Central memory CD8-positive, alpha-beta T cell (primary cell): ENCODE results near the gene STAC2.

Experiments used
- ATAC-seq: fragments of 150-1000 bp; cut with Tn5 transposase; replicated peaks from 2 replicates; pipeline ENCODE4 v1.10.0; 2022; ENCODE audit warnings: mild to moderate bottlenecking, moderate FRiP score, moderate number of reproducible peaks; ENCODE audit not compliant: poor library complexity, severe bottlenecking; ENCODE audit errors: extremely low read depth
- DNase-seq, 2 donors: peaks; one replicate each; pipeline ENCODE4 v3.0.0; 2021; ENCODE audit warnings: low spot score in 2 of 2
- H3K27ac Mint-ChIP-seq: one replicate; pipeline ENCODE4 v1.8.0; 2022; ENCODE audit warnings: low read depth, mild to moderate bottlenecking, moderate library complexity, mixed read lengths
- H3K27me3 Mint-ChIP-seq: one replicate; pipeline ENCODE4 v1.8.0; 2022; ENCODE audit warnings: mixed read lengths
- H3K36me3 Mint-ChIP-seq: one replicate; pipeline ENCODE4 v1.8.0; 2022; ENCODE audit warnings: mild to moderate bottlenecking, moderate library complexity, mixed read lengths; ENCODE audit not compliant: insufficient read depth
- H3K4me1 Mint-ChIP-seq: one replicate; pipeline ENCODE4 v1.8.0; 2022; ENCODE audit warnings: mixed read lengths
- H3K4me3 Mint-ChIP-seq: one replicate; pipeline ENCODE4 v1.8.0; 2022; ENCODE audit warnings: mild to moderate bottlenecking, moderate library complexity, mixed read lengths
- H3K9me3 Mint-ChIP-seq: one replicate; pipeline ENCODE4 v1.8.0; 2022; ENCODE audit warnings: mixed read lengths

STAC2 gene

DNA sequence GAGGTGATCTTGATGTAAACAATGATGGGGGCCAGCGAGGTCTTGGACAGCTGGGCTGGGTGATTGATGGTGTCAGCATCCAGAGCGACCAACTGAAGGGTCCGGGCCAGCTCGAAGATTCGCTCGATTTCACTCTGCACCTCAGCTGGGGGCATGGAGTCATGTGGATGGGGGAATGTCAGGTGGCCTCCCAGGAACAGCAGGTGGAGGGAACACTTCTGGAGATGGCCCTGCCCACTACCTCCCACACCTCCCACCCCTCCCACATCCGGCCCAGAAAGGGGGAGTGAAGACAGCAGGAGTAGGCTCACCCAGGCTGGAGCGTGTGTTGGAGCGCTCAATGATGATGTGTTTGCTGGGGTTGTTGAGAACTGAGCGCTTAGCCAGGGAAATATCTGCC lies 42.0 kb downstream of the STAC2 start:
- ATAC-seq (no peak), DNase-seq (no peak)
- no peaks in the 10 kb centered on the region for H3K9me3 Mint-ChIP-seq
- no peak overlapping the region for H3K4me3 Mint-ChIP-seq
- no peaks in the 10 kb centered on the region for H3K4me1 Mint-ChIP-seq
- peak overlapping the region; percentile 41 for H3K27ac Mint-ChIP-seq
- H3K27me3 Mint-ChIP-seq = no peaks in the 10 kb centered on the region
- peaks cover 33% of the 10 kb centered on the region for H3K36me3 Mint-ChIP-seq

- no peaks in the 10 kb centered on the region for H3K9me3 Mint-ChIP-seq
- no peak for ATAC-seq
Measured at GRCh38 chr17:39183045-39183444, 42.7 kb downstream of the STAC2 start.

DNA sequence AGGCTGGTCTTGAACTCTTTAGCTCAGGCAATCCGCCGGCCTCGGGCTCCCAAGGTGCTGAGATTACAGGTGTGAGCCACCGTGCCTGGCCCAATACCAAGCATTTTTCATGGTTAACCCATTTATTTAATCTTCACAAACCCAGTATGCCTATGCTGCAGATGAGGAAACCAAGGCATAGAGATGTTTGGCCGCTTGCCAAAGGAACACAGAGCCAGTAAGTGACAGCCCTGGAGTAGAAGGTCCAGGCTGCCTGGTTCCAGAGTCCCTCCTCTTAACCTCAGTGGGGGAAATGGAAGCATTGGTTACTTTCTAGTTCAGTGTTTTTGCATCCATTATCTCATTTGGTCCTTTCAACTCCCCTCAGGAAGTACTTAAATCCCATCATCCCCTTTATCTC lies 44.4 kb downstream of the STAC2 start:
- no peak for DNase-seq
- Mint-ChIP-seq H3K36me3 (peaks cover 31% of the 10 kb centered on the region), H3K4me3 (no peak overlapping the region), H3K4me1 (no peaks in the 10 kb centered on the region), H3K27me3 (no peaks in the 10 kb centered on the region), H3K9me3 (no peaks in the 10 kb centered on the region), H3K27ac (no peak overlapping the region)
- no peak for ATAC-seq

More at GRCh38 chr17:39183045-39183444, 42.7 kb downstream of the STAC2 start:
- Mint-ChIP-seq H3K4me1 (no peaks in the 10 kb centered on the region), H3K27me3 (no peaks in the 10 kb centered on the region), H3K4me3 (no peak overlapping the region), H3K27ac (no peak overlapping the region), H3K36me3 (peaks cover 30% of the 10 kb centered on the region)
- no peak for DNase-seq

DNA sequence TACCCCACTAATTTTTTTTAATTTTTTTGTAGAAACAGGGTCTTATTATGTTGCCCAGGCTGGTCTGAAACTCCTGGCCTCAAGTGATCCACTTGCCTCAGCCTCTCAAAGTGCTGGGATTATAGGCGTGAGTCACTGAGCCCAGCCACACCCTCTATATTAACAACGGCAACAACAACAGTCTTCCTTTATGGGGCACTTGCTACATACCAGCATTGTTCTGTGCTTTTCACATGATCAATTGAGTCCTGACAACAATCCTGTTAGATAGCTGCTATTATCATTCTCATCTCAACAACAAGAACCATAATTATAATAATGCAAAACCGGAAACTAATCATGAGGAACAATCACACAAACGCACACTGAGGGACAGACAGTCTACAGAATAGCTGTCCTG lies 47.2 kb downstream of the STAC2 start:
- Mint-ChIP-seq H3K27me3 (no peaks in the 10 kb centered on the region), H3K4me3 (no peak overlapping the region), H3K36me3 (peaks cover 21% of the 10 kb centered on the region), H3K9me3 (no peaks in the 10 kb centered on the region), H3K27ac (no peak overlapping the region), H3K4me1 (peaks cover 6% of the 10 kb centered on the region)
- ATAC-seq (no peak), DNase-seq (no peak)

DNA sequence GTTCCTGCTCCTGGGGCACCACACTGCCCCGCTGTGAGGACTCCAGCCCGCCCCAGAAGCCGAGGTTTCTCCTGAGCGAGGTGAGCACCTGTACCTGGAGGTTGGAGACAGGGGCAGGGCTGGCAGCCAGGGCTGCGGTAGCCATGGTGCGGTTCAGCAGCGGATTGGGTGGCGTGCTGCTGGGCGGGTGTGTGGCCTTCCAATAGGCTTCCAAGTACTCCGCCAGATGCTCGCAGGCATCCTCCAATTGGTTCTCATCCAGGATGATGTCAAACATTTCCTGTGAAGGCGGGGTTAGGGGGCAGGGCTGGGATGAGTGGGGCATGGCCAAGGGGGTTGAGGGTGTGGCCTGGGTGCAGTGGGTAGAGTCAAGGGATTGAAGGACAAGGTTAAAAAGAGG lies 48.5 kb downstream of the STAC2 start:
- no peak overlapping the region for H3K27ac Mint-ChIP-seq
- no peak overlapping the region for H3K4me3 Mint-ChIP-seq
- no peak for DNase-seq
- H3K36me3 Mint-ChIP-seq = peaks cover 17% of the 10 kb centered on the region
- peaks cover 8% of the 10 kb centered on the region for H3K4me1 Mint-ChIP-seq
- no peak for ATAC-seq
- no peaks in the 10 kb centered on the region for H3K9me3 Mint-ChIP-seq
- no peaks in the 10 kb centered on the region for H3K27me3 Mint-ChIP-seq

DNA sequence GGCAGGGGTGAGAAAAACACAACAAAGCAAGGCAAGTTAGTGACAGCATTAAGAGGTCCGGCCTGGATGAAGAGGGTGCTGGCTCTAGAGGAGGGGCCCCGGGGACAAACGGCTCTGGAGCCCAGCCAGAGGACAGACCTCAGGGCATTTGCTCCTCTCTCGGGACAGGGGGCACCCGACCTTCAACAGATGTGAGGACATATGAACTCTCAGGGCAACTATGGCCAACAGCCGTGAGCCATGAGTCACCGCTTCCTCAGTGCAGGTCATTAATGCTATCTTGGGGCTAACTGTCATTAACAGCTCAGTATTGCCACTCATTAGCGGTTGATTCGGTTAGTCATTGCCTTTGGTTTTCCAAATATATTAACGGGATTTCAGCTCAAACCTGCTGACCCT lies 50.1 kb downstream of the STAC2 start:
- ATAC-seq (no peak), DNase-seq (no peak)
- H3K9me3 Mint-ChIP-seq = no peaks in the 10 kb centered on the region
- no peaks in the 10 kb centered on the region for H3K27me3 Mint-ChIP-seq
- H3K36me3 Mint-ChIP-seq = peaks cover 12% of the 10 kb centered on the region
- peaks cover 13% of the 10 kb centered on the region for H3K4me1 Mint-ChIP-seq
- no peak overlapping the region for H3K4me3 Mint-ChIP-seq
- no peak overlapping the region for H3K27ac Mint-ChIP-seq

- no peaks in the 10 kb centered on the region for H3K27me3 Mint-ChIP-seq
- DNase-seq (peak; percentile 61 to 71), ATAC-seq (peak; percentile 77)
- H3K4me3 Mint-ChIP-seq = no peak overlapping the region
- peaks cover 12% of the 10 kb centered on the region for H3K36me3 Mint-ChIP-seq
- no peak overlapping the region for H3K27ac Mint-ChIP-seq
- no peaks in the 10 kb centered on the region for H3K9me3 Mint-ChIP-seq
- peaks cover 13% of the 10 kb centered on the region for H3K4me1 Mint-ChIP-seq
Measured at GRCh38 chr17:39174920-39175694, 50.6 kb downstream of the STAC2 start.

DNA sequence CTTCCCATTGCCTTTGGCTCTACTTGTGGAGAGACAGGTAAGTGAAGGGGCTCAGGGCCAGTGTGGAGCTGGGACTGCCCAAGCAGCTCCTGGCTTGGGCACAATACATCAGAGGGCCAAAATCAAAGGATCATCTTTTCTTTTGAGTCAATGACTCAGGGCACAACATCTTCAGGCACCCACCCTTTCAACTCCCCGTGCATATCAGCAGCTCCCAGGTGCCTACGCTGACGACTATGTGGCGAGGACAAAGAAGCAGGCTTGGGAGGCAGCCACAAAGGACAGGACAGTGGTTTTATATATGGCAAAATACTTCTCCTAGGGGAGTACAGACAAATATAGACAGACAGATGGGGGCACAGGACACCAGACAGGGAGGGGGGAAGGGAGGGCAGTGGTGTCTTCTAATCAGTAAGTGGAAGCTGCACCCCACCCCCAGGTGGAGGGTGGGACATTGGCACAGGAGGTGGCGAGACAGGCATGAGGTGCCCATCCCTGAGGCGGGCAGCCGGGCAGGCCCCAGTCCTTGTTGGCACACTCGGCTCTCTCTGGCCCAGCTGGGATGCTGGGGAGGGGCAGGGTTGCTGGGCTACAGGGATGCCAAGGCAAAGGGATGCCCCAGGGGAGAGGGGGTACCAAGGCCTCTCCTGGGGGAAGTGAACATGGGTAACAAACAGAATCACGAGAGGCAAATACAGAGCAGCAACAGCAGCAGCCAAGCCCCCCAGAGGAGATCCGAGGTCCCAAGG lies 52.0 kb downstream of the STAC2 start:
- no peak for ATAC-seq
- no peak overlapping the region for H3K27ac Mint-ChIP-seq
- H3K4me3 Mint-ChIP-seq = no peak overlapping the region
- DNase-seq = no peak
- peaks cover 8% of the 10 kb centered on the region for H3K36me3 Mint-ChIP-seq
- no peaks in the 10 kb centered on the region for H3K27me3 Mint-ChIP-seq
- H3K4me1 Mint-ChIP-seq = peaks cover 13% of the 10 kb centered on the region
- H3K9me3 Mint-ChIP-seq = no peaks in the 10 kb centered on the region

- H3K27ac Mint-ChIP-seq = peak overlapping the region; percentile 41
- no peak overlapping the region for H3K4me3 Mint-ChIP-seq
- ATAC-seq = no peak
Measured at GRCh38 chr17:39173080-39173479, 52.7 kb downstream of the STAC2 start.

GRCh38 chr17:39171933-39172332 lies 53.8 kb downstream of the STAC2 start:
- Mint-ChIP-seq H3K9me3 (no peaks in the 10 kb centered on the region), H3K4me1 (peaks cover 23% of the 10 kb centered on the region), H3K27ac (no peak overlapping the region), H3K27me3 (no peaks in the 10 kb centered on the region), H3K36me3 (peaks cover 5% of the 10 kb centered on the region), H3K4me3 (no peak overlapping the region)
- ATAC-seq (no peak), DNase-seq (no peak)

More at GRCh38 chr17:39173080-39173479, 52.7 kb downstream of the STAC2 start:
- Mint-ChIP-seq H3K9me3 (no peaks in the 10 kb centered on the region), H3K27me3 (no peaks in the 10 kb centered on the region), H3K4me1 (peaks cover 13% of the 10 kb centered on the region), H3K36me3 (peaks cover 8% of the 10 kb centered on the region)
- no peak for DNase-seq

- Mint-ChIP-seq H3K36me3 (no peaks in the 10 kb centered on the region), H3K27me3 (no peaks in the 10 kb centered on the region), H3K27ac (no peak overlapping the region), H3K4me1 (peaks cover 28% of the 10 kb centered on the region), H3K9me3 (no peaks in the 10 kb centered on the region), H3K4me3 (no peak overlapping the region)
- no peak for ATAC-seq
- DNase-seq = no peak
Measured at GRCh38 chr17:39170558-39170957, 55.2 kb downstream of the STAC2 start.

DNA sequence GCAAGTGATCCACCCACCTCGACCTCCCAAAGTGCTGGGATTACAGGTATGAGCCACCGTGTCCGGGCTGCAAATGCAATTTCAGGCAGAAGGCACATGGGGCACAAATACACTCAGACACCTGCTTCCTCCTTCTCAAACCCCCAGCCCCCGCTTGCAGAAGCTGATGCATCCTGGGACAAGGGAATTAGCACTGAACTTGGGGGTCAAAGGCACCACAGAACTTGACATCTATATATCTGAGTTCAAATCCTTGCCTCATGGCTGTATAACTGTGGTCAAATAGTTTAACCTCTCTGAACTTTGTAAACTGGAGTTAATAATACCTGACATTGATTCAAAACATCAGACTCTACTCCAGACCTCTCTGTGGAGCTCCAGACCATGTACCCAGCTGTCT lies 55.6 kb downstream of the STAC2 start:
- Mint-ChIP-seq H3K4me3 (no peak overlapping the region), H3K27me3 (no peaks in the 10 kb centered on the region), H3K9me3 (no peaks in the 10 kb centered on the region), H3K4me1 (peaks cover 29% of the 10 kb centered on the region), H3K27ac (no peak overlapping the region), H3K36me3 (no peaks in the 10 kb centered on the region)
- DNase-seq = no peak
- ATAC-seq = no peak

GRCh38 chr17:39169518-39169917 lies 56.2 kb downstream of the STAC2 start:
- peaks cover 29% of the 10 kb centered on the region for H3K4me1 Mint-ChIP-seq
- no peak overlapping the region for H3K27ac Mint-ChIP-seq
- no peak overlapping the region for H3K4me3 Mint-ChIP-seq
- H3K36me3 Mint-ChIP-seq = peaks cover 1% of the 10 kb centered on the region
- DNase-seq = no peak
- H3K27me3 Mint-ChIP-seq = no peaks in the 10 kb centered on the region
- no peaks in the 10 kb centered on the region for H3K9me3 Mint-ChIP-seq
- ATAC-seq = no peak
